GM06990 (cell line): ENCODE measurements around the gene CLEC17A.

Experiments
- DNase-seq: peaks from one replicate; pipeline ENCODE4 v3.0.0-alpha.2; 2011; ENCODE audit not compliant: insufficient read length; ENCODE audit errors: extremely low read depth
- H3K27me3 ChIP-seq: replicated peaks from 2 replicates; pipeline ENCODE4 v1.6.0; 2011; ENCODE audit warnings: low read length; ENCODE audit not compliant: control insufficient read depth, insufficient read depth
- H3K36me3 ChIP-seq: 2 replicates; pipeline ENCODE4 v1.5.1; 2011; ENCODE audit warnings: low read length; ENCODE audit not compliant: control insufficient read depth, insufficient read depth
- H3K4me3 ChIP-seq: replicated peaks from 2 replicates; pipeline ENCODE4 v1.5.1; 2011; ENCODE audit warnings: low read depth, mild to moderate bottlenecking, control low read depth, low read length
- CTCF ChIP-seq: IDR thresholded peaks from 2 replicates; pipeline ENCODE4 v1.5.1; 2011; ENCODE audit warnings: low read length, control low read depth, mild to moderate bottlenecking, inconsistent platforms; ENCODE audit not compliant: insufficient read depth, poor library complexity, severe bottlenecking

The CLEC17A gene

GRCh38 chr19:14555918-14556661 is 26.8 kb upstream of the CLEC17A start:
- H3K36me3 ChIP-seq = no peaks in the 10 kb centered on the region
- DNase-seq = no peak
- no peak for TF ChIP-seq CTCF
- no peaks in the 10 kb centered on the region for H3K27me3 ChIP-seq
- H3K4me3 ChIP-seq = no peak overlapping the region

- H3K36me3 ChIP-seq = no peaks in the 10 kb centered on the region
- DNase-seq = peak; percentile 88
- H3K4me3 ChIP-seq = no peak overlapping the region
- peak; percentile 98 for TF ChIP-seq CTCF
- no peaks in the 10 kb centered on the region for H3K27me3 ChIP-seq
Measured at GRCh38 chr19:14556662-14557188, 26.2 kb upstream of the CLEC17A start.

GRCh38 chr19:14558370-14559066 is 24.4 kb upstream of the CLEC17A start:
- DNase-seq = no peak
- no peaks in the 10 kb centered on the region for H3K27me3 ChIP-seq
- no peaks in the 10 kb centered on the region; the same call in 1 of the 2 replicates for H3K36me3 ChIP-seq
- TF ChIP-seq CTCF = no peak
- H3K4me3 ChIP-seq = no peak overlapping the region

- TF ChIP-seq CTCF = no peak
- H3K4me3 ChIP-seq = no peak overlapping the region
- H3K36me3 ChIP-seq = no peaks in the 10 kb centered on the region; the same call in none of the 2 replicates
- no peak for DNase-seq
- H3K27me3 ChIP-seq = no peaks in the 10 kb centered on the region
Measured at GRCh38 chr19:14559916-14560775, 22.7 kb upstream of the CLEC17A start.

- Histone ChIP-seq H3K4me3 (no peak overlapping the region), H3K36me3 (peaks cover 2% of the 10 kb centered on the region), H3K27me3 (no peaks in the 10 kb centered on the region)
- no peak for TF ChIP-seq CTCF
- DNase-seq = no peak
Measured at GRCh38 chr19:14560776-14561108, 22.1 kb upstream of the CLEC17A start.
